HEK293T (cell line): ENCODE data around the gene SPATA4.

Experiments used
- ARNT ChIP-seq: fragments of 450-650 bp; IDR thresholded peaks from 2 replicates; pipeline ENCODE4 v1.6.1; 2017; ENCODE audit warnings: mild to moderate bottlenecking
- BHLHE40 ChIP-seq: fragments of 450-650 bp; IDR thresholded peaks from 2 replicates; pipeline ENCODE4 v1.6.1; 2016; ENCODE audit warnings: mild to moderate bottlenecking, moderate library complexity, borderline replicate concordance
- FOXA1 ChIP-seq: fragments of 450-650 bp; IDR thresholded peaks from 2 replicates; pipeline ENCODE4 v1.6.1; 2016; ENCODE audit warnings: mild to moderate bottlenecking
- FOXK2 ChIP-seq: fragments of 450-650 bp; IDR thresholded peaks from 2 replicates; pipeline ENCODE4 v1.6.1; 2016; ENCODE audit warnings: mild to moderate bottlenecking
- FOXM1 ChIP-seq: fragments of 450-650 bp; IDR thresholded peaks from 2 replicates; pipeline ENCODE4 v1.6.1; 2017; ENCODE audit warnings: mild to moderate bottlenecking, borderline replicate concordance
- HDGF ChIP-seq: fragments of 450-650 bp; IDR thresholded peaks from 2 replicates; pipeline ENCODE4 v1.6.1; 2017; ENCODE audit warnings: antibody characterized with exemption, borderline replicate concordance
- L3MBTL2 ChIP-seq: fragments of 450-650 bp; conservative IDR thresholded peaks from 2 replicates; pipeline ENCODE4 v1.6.1; 2016; ENCODE audit warnings: mild to moderate bottlenecking
- NFRKB ChIP-seq: fragments of 450-650 bp; IDR thresholded peaks from 2 replicates; pipeline ENCODE4 v1.6.1; 2016; ENCODE audit warnings: mild to moderate bottlenecking, moderate library complexity
- SP1 ChIP-seq: fragments of 450-650 bp; IDR thresholded peaks from 2 replicates; pipeline ENCODE4 v1.6.1; 2017
- SUZ12 ChIP-seq: fragments of 450-650 bp; IDR thresholded peaks from 2 replicates; pipeline ENCODE4 v1.6.1; 2016; ENCODE audit warnings: mild to moderate bottlenecking
- TARDBP ChIP-seq: fragments of 450-650 bp; IDR thresholded peaks from 2 replicates; pipeline ENCODE4 v1.6.1; 2016

DNA sequence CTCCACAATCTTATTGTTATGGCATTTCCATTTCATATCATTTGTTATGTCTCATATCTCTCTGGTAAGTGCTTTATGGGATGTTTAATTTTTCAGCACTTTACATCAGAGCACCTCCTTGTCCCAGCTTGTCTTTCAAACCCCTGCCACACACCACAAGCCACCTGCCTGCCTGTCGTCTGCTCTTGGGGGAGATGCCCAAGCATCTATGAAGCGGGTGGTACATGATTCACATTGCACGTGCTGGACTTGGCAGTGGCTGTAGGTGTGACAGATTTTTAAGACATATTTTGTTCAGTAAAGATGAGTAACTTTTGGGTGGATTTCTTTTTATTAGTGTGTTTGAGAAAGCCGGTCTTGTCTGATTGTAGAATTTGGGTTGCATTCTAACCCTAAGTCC, 14.2 kb upstream of the SPATA4 start:
- TF ChIP-seq SP1 (no peak), SUZ12 (no peak), ARNT (no peak), NFRKB (no peak), FOXA1 (no peak), FOXK2 (no peak), L3MBTL2 (no peak), BHLHE40 (no peak), HDGF (no peak), TARDBP (no peak), FOXM1 (no peak)
